Thoracic aorta (tissue), 2 donors: ENCODE data around the gene INPP5D. TPM values are rescaled to one million over a fixed set of nuclear protein-coding genes. Genes with fewer than 3 reads are reported as not detected.

Experiments used
- ATAC-seq: fragments of 150-250 bp; one replicate; pipeline ENCODE4 v1.8.0; 2017; ENCODE audit warnings: low read depth; ENCODE audit not compliant: insufficient number of reproducible peaks, low FRiP score
- DNase-seq: peaks from one replicate; pipeline ENCODE4 v3.0.0-alpha.2; 2020; ENCODE audit warnings: low spot score
- H3K27ac ChIP-seq, 2 donors: fragments of 200-600 bp; sonication (generic); 1 replicate in 1 of 2; 2 replicates in 1 of 2; pipeline ENCODE4 v1.5.1; 2016; ENCODE audit warnings: mild to moderate bottlenecking in 2 of 2, moderate library complexity in 2 of 2
- H3K27me3 ChIP-seq: fragments of 200-600 bp; sonication (generic); replicated peaks from 2 replicates; pipeline ENCODE4 v1.6.0; 2016; ENCODE audit warnings: mild to moderate bottlenecking; ENCODE audit not compliant: insufficient read depth
- H3K36me3 ChIP-seq: fragments of 200-600 bp; sonication (generic); one replicate; pipeline ENCODE4 v1.5.1; 2016
- H3K4me1 ChIP-seq, 2 donors: fragments of 200-600 bp; sonication (generic); 1 replicate in 1 of 2; 2 replicates in 1 of 2; pipeline versions ENCODE4 v1.5.1 to v1.6.0; 2016; ENCODE audit warnings: low read depth in 2 of 2, mild to moderate bottlenecking in 1 of 2; ENCODE audit not compliant: control insufficient read depth in 1 of 2
- H3K4me3 ChIP-seq: fragments of 200-600 bp; sonication (generic); 2 replicates; pipeline ENCODE4 v1.5.1; 2016; ENCODE audit warnings: mild to moderate bottlenecking
- H3K9me3 ChIP-seq: fragments of 200-600 bp; sonication (generic); 2 replicates; pipeline ENCODE4 v1.5.1; 2016
- CTCF ChIP-seq: fragments of 200-600 bp; sonication (generic); IDR thresholded peaks from one replicate; pipeline ENCODE4 v1.5.1; 2019; ENCODE audit warnings: antibody characterized with exemption
- total RNA-seq, 2 donors: library from RNA; depleted of rRNA; stranded (reverse); fragments of >200 nt; gene quantifications; one replicate each; pipeline versions ENCODE4 v1.1.0 to v1.2.3, GENCODE V29; 2016

The INPP5D gene
- total RNA-seq, 2 donors from 2014 or later: 24.2 to 49.7 TPM

GRCh38 chr2:233034091-233034882 is 25.9 kb upstream of the INPP5D start:
- DNase-seq (no peak), ATAC-seq (no peak)
- Histone ChIP-seq H3K27ac (no peak overlapping the region), H3K4me1 (peaks cover 0 to 7% of the 10 kb centered on the region in 2 donors), H3K27me3 (no peaks in the 10 kb centered on the region), H3K36me3 (no peaks in the 10 kb centered on the region), H3K9me3 (no peaks in the 10 kb centered on the region), H3K4me3 (no peak overlapping the region)
- no peak for TF ChIP-seq CTCF

GRCh38 chr2:233035426-233036161 is 24.5 kb upstream of the INPP5D start:
- H3K4me1 ChIP-seq: peaks cover 0 to 7% of the 10 kb centered on the region in 2 donors
- H3K9me3 ChIP-seq: no peaks in the 10 kb centered on the region
- DNase-seq: no peak
- H3K4me3 ChIP-seq: no peak overlapping the region
- H3K27ac ChIP-seq: no peak overlapping the region
- no peak for ATAC-seq
- no peaks in the 10 kb centered on the region for H3K27me3 ChIP-seq
- H3K36me3 ChIP-seq: no peaks in the 10 kb centered on the region
- no peak for TF ChIP-seq CTCF

GRCh38 chr2:233036162-233036838 is 23.8 kb upstream of the INPP5D start:
- TF ChIP-seq CTCF: no peak
- Histone ChIP-seq H3K36me3 (no peaks in the 10 kb centered on the region), H3K4me1 (peaks cover 0 to 7% of the 10 kb centered on the region in 2 donors), H3K27me3 (no peaks in the 10 kb centered on the region), H3K4me3 (no peak overlapping the region), H3K27ac (no peak overlapping the region), H3K9me3 (no peaks in the 10 kb centered on the region)
- no peak for DNase-seq
- no peak for ATAC-seq

GRCh38 chr2:233037078-233037477 is 23.1 kb upstream of the INPP5D start:
- Histone ChIP-seq H3K4me3 (no peak overlapping the region), H3K4me1 (peaks cover 0 to 3% of the 10 kb centered on the region in 2 donors), H3K36me3 (no peaks in the 10 kb centered on the region), H3K9me3 (no peaks in the 10 kb centered on the region), H3K27ac (no peak overlapping the region), H3K27me3 (no peaks in the 10 kb centered on the region)
- ATAC-seq (no peak), DNase-seq (no peak)
- no peak for TF ChIP-seq CTCF

GRCh38 chr2:233039212-233039845 is 20.8 kb upstream of the INPP5D start:
- Histone ChIP-seq H3K4me3 (no peak overlapping the region), H3K4me1 (no peaks in the 10 kb centered on the region), H3K9me3 (no peaks in the 10 kb centered on the region), H3K27ac (no peak overlapping the region), H3K36me3 (no peaks in the 10 kb centered on the region), H3K27me3 (no peaks in the 10 kb centered on the region)
- DNase-seq (no peak), ATAC-seq (no peak)
- no peak for TF ChIP-seq CTCF
